NCI-H1694 (cell line): Measurements from ENCODE around the gene NAA16.
"Not testable (repeated sequence)": the region's sequence is repeated elsewhere in the genome, so short reads cannot be mapped to it uniquely, and the experiment has no call there.

Source experiments
- DNase-seq: peaks from one replicate; lab custom pipeline; 2025; lab: John Stamatoyannopoulos, UW

The NAA16 gene

GRCh38 chr13:41356385-41356648 lies 45.2 kb downstream of the NAA16 start:
- DNase-seq: not testable (repeated sequence)

GRCh38 chr13:41356786-41357185 lies 45.7 kb downstream of the NAA16 start:
- no peak for DNase-seq

DNA sequence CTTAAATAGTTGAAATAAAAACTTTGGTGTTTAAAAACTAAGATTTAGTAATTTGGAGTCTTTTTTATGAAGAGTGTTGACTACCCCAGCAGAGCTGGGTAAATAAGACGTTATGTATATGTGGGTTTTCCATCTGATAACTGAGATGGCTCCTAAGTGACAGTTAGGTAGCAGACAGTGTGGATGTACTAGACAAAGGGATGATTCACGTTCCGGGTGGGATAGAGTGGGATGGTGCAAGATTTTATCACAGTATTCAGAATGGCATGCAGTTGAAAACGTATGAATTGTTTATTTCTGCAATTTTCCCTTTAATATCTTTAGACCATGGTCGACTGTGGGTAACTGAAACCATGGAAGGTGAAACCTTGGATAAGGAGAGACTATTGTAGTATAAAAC lies 50.4 kb downstream of the NAA16 start:
- DNase-seq: no peak

DNA sequence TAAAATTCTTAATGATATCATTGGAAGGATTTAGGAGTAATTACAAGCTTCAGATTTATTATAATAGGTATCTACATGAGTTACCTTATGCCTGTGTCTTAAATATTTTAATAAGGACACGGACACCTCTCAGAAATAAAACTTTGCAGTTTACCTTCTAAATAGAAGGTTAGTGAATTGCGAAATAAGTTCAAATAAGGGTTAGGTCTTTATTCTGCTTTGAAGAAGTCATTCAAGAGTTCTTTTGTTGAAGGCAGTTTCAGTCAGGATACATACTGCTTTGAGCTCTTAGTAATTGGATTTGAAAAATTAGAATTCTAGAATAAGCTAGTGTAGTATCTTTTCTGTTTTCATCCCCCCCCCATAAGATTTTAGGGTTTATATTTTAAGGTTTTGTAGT lies 53.0 kb downstream of the NAA16 start:
- DNase-seq: no peak

DNA sequence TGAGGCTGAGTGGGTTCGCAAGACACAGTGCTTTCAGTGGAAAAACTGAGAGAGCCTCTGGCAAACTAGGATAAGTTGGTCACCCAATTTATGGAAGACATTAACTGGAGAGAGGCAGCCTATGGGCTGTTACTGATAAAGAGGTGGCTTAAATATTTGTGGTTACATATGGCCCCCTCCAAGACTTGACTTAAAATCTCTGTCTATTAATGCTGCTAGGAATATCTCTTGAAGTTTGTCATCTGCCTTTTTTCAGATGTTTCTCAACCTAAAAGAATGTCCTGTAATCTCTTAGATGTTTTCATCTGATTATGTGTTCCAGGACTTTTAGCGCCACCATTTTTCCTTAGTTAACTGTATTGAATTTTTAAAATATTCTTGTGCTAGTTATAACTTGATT lies 54.6 kb downstream of the NAA16 start:
- no peak for DNase-seq

- no peak for DNase-seq
Measured at GRCh38 chr13:41370736-41371135, 59.7 kb downstream of the NAA16 start.

DNA sequence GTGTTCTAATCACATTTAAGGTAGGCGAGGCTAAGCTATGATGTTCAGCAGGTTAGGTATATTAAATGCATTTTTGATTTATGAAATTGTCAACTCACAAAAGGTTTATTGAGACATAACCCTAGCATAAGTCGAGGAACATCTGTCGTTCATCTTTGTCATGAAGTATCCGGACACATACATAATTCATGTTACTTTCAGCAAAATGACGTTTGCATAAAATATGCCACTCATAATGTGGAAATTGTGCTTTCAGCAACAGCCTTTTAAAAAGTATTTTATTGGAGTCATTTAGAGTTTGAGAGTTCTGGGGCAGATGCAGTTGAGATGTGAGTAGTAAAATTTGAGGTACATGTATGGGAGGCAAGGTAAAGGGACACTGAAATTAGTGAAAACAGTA lies 66.4 kb downstream of the NAA16 start:
- DNase-seq: no peak

DNA sequence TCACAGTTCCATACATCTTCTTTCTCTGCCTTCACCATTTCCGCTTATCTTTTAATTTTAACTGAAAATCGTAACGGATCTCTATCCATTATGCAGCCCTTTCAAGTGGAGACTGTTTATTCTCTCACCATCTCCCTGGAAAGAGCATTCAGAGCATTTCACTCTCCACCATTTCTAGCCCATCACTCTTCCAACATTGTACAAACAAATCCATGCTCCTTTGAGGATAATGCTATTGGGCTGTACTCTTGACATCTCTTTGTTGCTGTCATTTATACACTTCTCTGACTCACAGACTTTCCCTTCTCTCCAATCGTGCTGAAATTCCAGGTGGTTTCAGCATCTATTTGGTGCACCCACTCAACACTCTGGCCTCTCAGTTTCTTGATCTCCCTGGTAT lies 71.4 kb downstream of the NAA16 start:
- DNase-seq: no peak

- DNase-seq: no peak
Measured at GRCh38 chr13:41383386-41383785, 72.3 kb downstream of the NAA16 start.

DNA sequence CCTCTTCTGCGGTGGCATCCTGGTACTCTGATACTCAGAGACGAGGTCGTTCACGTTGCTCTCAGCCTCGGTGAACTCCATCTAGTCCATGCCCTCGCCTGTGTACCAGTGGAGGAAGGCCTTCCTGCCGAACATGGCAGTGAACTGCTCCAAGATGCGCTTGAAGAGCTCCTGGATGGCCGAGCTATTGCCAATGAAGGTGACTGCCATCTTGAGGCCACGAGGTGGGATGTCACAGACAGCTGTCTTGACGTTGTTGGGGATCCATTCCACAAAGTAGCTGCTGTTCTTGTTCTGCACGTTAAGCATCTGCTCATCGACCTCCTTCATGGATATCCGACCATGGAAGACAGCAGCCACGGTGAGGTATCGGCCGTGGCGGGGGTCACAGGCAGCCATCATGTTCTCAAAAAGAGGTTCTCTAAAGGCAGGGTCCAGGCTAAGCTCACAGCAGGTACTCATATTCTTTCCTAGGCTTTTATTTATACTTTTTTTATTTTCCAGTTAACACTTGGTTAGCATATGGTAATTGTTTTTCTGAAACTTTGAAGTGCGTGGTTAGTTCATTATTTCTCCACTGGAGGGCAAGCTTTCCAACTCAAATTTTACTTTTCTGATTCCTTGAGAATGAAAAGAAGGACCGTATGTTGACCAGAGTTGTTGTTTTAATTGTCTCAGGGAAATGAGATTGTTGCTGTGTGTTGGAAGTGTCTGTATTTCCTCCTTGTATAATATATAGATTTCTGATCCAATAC lies 73.9 kb downstream of the NAA16 start:
- DNase-seq: no peak

DNA sequence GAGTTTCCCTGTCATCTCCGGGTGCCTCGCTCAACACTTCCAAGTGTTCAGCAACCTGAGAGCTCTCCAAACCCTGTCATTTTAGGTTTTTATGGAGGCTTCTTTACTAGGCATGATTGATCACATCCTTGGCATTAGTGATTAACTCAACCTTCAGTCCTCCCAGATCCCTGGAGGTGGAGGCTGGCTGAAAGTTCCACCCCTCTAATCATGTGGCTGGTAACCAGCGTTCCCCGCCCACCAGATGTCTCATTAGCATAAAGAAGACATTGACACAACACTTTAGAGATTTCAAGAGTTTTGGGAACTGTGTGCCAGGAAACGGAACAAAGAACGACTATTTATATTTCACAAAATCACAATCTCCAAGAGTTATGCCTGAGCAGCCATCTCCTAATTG lies 75.1 kb downstream of the NAA16 start:
- DNase-seq: no peak

GRCh38 chr13:41387576-41387975 lies 76.5 kb downstream of the NAA16 start:
- no peak for DNase-seq

- no peak for DNase-seq
Measured at GRCh38 chr13:41388143-41388881, 77.2 kb downstream of the NAA16 start.

DNA sequence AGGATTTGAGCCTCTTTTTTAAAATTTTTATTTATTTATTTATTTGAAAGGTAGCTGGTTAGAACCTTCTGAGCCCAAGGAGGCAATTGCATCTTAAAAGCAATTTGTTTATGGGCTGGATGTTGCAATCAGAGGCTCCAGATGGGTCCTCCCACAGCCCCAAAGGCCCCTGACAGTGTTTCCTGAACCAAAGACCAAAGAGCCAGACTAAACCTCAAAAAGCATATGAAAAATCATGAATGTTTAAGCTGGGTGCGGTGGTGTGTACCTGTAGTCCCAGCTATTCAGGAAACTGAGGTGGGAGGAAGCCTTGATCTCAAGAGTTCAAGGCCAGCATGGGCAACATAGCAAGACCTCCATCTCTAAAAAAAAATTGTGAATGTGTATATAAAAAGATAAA lies 78.5 kb downstream of the NAA16 start:
- no peak for DNase-seq

- no peak for DNase-seq
Measured at GRCh38 chr13:41394166-41394565, 83.1 kb downstream of the NAA16 start.

DNA sequence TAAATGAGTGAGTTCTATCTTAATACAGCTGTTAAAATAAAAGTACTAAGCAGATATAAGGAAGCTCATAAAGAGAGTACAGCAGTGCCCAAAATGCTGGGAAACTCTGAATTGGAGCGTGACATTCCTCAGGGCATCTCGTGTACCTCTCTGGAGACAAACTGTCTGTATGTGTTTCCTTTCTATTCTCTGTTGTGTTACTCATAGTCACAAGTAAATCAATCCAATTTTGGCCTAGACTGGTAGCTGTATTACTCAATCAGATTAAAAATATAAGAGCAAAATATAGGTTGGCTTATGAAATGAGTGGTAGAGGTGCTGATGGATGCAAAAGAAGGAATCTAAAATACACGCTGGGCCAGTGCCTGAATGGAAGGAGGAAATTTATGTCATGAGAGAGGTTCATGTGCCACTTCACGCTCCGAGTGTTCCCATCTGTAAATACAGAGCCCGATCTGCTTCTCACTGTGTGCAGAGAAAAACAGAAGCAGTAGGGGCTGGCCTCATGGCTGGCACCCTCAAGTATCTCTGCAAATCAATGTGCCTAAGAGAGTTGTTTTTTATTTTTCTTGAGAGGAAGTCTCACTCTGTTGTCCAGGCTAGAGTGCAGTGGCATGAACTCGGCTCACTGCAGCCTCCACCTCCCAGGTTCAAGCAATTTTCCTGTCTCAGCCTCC lies 87.6 kb downstream of the NAA16 start:
- DNase-seq: no peak

GRCh38 chr13:41401366-41401765 lies 90.3 kb downstream of the NAA16 start:
- no peak for DNase-seq

DNA sequence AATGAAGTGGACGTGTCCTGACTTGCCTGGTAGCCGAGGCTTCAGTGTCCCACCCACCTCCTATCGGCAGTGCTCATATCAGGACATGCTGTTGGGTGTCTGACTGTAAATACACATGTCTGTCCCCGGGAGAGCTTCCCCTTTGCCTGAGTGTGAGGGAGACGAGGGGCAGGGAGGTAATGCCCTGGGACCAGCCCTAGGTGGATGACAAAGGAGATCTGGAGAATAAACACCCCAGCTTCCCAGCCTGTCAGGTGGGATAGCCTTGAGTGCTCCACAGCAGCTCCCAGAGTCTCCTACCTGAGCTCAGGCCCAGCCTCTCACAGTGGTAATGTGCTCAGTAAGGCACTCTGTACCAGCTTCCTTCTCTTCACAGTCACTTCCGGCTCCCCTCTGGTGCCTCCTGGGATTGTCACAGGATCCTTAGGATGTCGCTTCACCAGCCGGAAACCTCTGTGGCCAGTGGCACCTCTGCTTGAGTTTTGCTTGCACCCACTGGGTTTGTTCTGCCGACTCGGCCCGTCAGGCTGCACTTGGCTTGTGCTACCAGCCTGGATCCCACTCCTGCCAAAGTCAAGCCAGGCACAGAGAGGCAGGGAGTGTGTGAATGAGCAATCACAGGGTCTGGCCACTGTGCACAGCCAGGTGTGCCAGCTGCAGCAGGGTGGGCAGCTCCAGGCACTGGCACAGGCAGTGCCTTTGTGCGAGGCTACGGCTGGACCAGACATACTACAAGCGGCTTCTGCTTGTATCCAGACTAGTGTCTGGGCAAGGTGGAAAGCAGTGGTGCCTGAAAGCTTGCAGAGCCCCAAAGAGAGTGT lies 91.8 kb downstream of the NAA16 start:
- no peak for DNase-seq

DNA sequence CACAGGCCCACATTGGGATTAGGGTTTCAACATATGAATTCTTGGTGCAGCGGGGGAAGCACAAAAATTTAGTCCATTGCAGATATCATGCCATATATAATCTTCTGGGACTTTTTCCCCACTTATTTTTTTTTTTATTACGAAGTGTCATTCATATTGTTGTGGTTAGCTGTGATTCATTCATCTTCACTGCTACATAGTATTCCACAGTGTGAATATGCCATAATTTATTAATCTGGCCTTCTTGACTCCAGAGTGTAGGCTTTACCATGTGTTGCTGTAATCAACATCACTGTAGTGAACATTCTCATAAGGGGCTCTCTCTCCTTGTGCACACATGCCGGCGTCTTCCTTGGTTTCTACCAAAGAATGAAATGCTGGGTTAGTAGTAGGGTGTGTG lies 92.9 kb downstream of the NAA16 start:
- no peak for DNase-seq

GRCh38 chr13:41405367-41405766 lies 94.3 kb downstream of the NAA16 start:
- DNase-seq: no peak

DNA sequence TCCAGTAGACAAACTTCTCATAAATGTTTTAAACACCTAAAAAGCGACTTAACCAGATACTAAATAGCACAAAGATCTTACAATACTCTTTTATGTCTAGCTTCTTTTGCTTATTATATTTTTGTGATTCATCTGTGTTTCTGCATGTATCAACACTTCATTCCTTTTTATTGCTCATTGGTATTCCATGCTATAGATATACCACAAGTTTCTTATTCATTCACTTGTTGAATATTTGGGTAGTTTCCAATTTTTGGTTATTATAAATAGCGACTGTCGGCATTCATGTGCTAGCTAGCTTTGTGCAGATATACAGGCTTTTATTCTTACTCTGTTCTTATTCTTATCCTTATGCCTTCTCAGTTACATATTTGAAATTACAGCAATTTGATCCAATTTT lies 96.3 kb downstream of the NAA16 start:
- no peak for DNase-seq

DNA sequence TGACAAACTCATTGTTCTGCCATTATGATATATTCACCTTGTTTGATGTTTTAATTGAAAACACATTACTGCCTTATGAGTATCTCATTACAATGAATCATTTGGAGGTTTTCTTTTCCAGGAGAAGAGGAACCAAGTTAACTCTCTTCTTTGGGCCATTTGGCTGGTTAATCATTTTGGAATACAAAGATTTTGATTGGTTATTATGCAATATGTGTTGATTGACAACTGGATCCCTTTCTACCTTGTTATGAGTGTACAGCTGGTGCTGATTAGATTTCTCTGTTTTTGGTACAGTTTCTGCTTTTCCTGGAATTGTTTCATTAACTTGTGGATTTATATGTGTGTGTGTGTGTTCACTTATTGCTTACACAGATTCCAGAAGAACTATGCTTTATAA lies 97.1 kb downstream of the NAA16 start:
- DNase-seq: no peak

- DNase-seq: no peak
Measured at GRCh38 chr13:41408746-41409145, 97.7 kb downstream of the NAA16 start.
